Measurements from ENCODE around the gene OLFML2A. TPM values are rescaled to one million over a fixed set of nuclear protein-coding genes. Genes with fewer than 3 reads are reported as not detected.
"Not testable (repeated sequence)": the region's sequence is repeated elsewhere in the genome, so short reads cannot be mapped to it uniquely, and the experiment has no call there.

Gene OLFML2A
- total and polyA plus RNA-seq, 12 donors = 5.9 to 51.2 (median 31.8) TPM

GRCh38 chr9:124771867-124772679 is 4.9 kb upstream of the OLFML2A start:
- DNase-seq (peak; percentile 58 to 73), ATAC-seq (peak; percentile 7 to 63 (median 43))
- WGBS, 2 donors = 21 to 24% methylated on average over 39 of the region's 39 CpGs
- H3K27me3 ChIP-seq = peaks cover 0 to 50% (median 21%) of the 10 kb centered on the region in 7 donors
- intact Hi-C loops (cut with DNase I) = loop anchor here in 9 of 10 donors (2.0 to 10.0 kb wide), 9 partner anchors 65 to 605 kb away; partner anchors contain the start of genes SCAI (in 5 of the 9), GOLGA1 (in 1 of the 9) and WDR38 (in 1 of the 9)
- peak overlapping the region; percentile 20 to 98 (median 92) for H3K4me3 ChIP-seq
- no peaks in the 10 kb centered on the region for H3K36me3 ChIP-seq
- H3K27ac ChIP-seq = peak overlapping the region in 8 of 10 donors; percentile 61 to 90 (median 72)
- H3K4me1 ChIP-seq = peaks cover 3 to 57% (median 35%) of the 10 kb centered on the region in 9 donors
- no peaks in the 10 kb centered on the region for H3K9me3 ChIP-seq
- peak; percentile 93 to 99 (median 98) for TF ChIP-seq CTCF (IDR thresholded peaks at IDR 0.05)

- Histone ChIP-seq H3K4me1 (peaks cover 5 to 58% (median 35%) of the 10 kb centered on the region in 9 donors), H3K27me3 (peaks cover 0 to 50% (median 13%) of the 10 kb centered on the region in 7 donors)
- H3K9me3 ChIP-seq, H3K36me3 ChIP-seq, H3K4me3 ChIP-seq, H3K27ac ChIP-seq, ATAC-seq, DNase-seq: not testable (repeated sequence)
- intact Hi-C loops (cut with DNase I) = loop anchor here in 9 of 10 donors (1.0 to 10.0 kb wide), 10 partner anchors 64 to 604 kb away; partner anchors contain the start of genes SCAI (in 5 of the 9), WDR38 (in 2 of the 9) and GOLGA1 (in 1 of the 9)
- 89 to 90% methylated on average over 15 of the region's 15 CpGs for WGBS, 2 donors
Observed at GRCh38 chr9:124772877-124773276, 4.1 kb upstream of the OLFML2A start.

- TF ChIP-seq CTCF (IDR thresholded peaks at IDR 0.05) = no peak
- ATAC-seq (no peak), DNase-seq (no peak)
- Histone ChIP-seq H3K27ac (no peak overlapping the region), H3K36me3 (no peaks in the 10 kb centered on the region), H3K4me1 (peaks cover 5 to 63% (median 38%) of the 10 kb centered on the region in 9 donors), H3K4me3 (no peak overlapping the region), H3K9me3 (no peaks in the 10 kb centered on the region), H3K27me3 (peaks cover 0 to 43% (median 6%) of the 10 kb centered on the region in 7 donors)
- WGBS, 2 donors = 89 to 90% methylated on average over 1 of the region's 1 CpG
- intact Hi-C loops (cut with DNase I) = loop anchor here (1.0 to 10.0 kb wide), 13 partner anchors 64 to 604 kb away; partner anchors contain the start of genes WDR38 (in 7 of the 10), SCAI (in 5 of the 10) and GOLGA1 (in 1 of the 10)
Observed at GRCh38 chr9:124773473-124774128, 3.3 kb upstream of the OLFML2A start.

- Histone ChIP-seq H3K27ac (no peak overlapping the region), H3K36me3 (no peaks in the 10 kb centered on the region), H3K9me3 (no peaks in the 10 kb centered on the region), H3K27me3 (peaks cover 0 to 36% (median 6%) of the 10 kb centered on the region in 7 donors), H3K4me1 (peaks cover 7 to 64% (median 46%) of the 10 kb centered on the region in 9 donors), H3K4me3 (no peak overlapping the region)
- TF ChIP-seq CTCF (IDR thresholded peaks at IDR 0.05) = peak; percentile 81 to 93 (median 89)
- whole genome bisulfite sequencing, 2 donors = 33 to 35% methylated on average over 15 of the region's 15 CpGs
- intact Hi-C loops (cut with DNase I) = loop anchor here in 9 of 10 donors (1.0 to 10.0 kb wide), 12 partner anchors 63 to 603 kb away; partner anchors contain the start of genes SCAI (in 5 of the 9), WDR38 (in 5 of the 9) and GOLGA1 (in 1 of the 9)
- ATAC-seq = peak in 3 of 8 donors; percentile 28 to 33 (median 29)
- DNase-seq = peak; percentile 86 to 89
Observed at GRCh38 chr9:124774129-124774978, 2.6 kb upstream of the OLFML2A start.
